H9 (cell line): ENCODE measurements around the gene PLEKHD1. TPM values are rescaled to one million over a fixed set of nuclear protein-coding genes. Genes with fewer than 3 reads are reported as not detected.

Experiments used
- DNase-seq: peaks from one replicate; pipeline ENCODE4 v3.0.0-alpha.2; 2017
- H2AFZ ChIP-seq: one replicate; pipeline ENCODE4 v1.6.1; 2013; ENCODE audit warnings: mild to moderate bottlenecking, low read length, control low read depth, moderate library complexity
- H2AK5ac ChIP-seq: 2 replicates; pipeline ENCODE4 v1.6.1; 2013; ENCODE audit warnings: low read length, control low read depth, mixed read lengths; ENCODE audit not compliant: insufficient read length
- H2BK120ac ChIP-seq: one replicate; pipeline ENCODE4 v1.6.1; 2013; ENCODE audit warnings: low read depth, mild to moderate bottlenecking, low read length, control low read depth, inconsistent platforms; ENCODE audit not compliant: poor library complexity, severe bottlenecking
- H2BK12ac ChIP-seq: 2 replicates; pipeline ENCODE4 v1.6.1; 2013; ENCODE audit warnings: low read length, control low read depth, mixed read lengths, low read depth; ENCODE audit not compliant: insufficient read length
- H2BK15ac ChIP-seq: 2 replicates; pipeline ENCODE4 v1.6.1; 2013; ENCODE audit warnings: low read depth, low read length, control low read depth
- H2BK20ac ChIP-seq: one replicate; pipeline ENCODE4 v1.6.1; 2013; ENCODE audit warnings: low read depth, mild to moderate bottlenecking, low read length, control low read depth, inconsistent platforms; ENCODE audit not compliant: poor library complexity, severe bottlenecking
- H2BK5ac ChIP-seq: 2 replicates; pipeline ENCODE4 v1.6.1; 2013; ENCODE audit warnings: low read length, control low read depth, mixed read lengths; ENCODE audit not compliant: insufficient read length
- H3K14ac ChIP-seq: 2 replicates; pipeline ENCODE4 v1.6.1; 2013; ENCODE audit warnings: low read length, control low read depth; ENCODE audit not compliant: insufficient read depth
- H3K18ac ChIP-seq: 2 replicates; pipeline ENCODE4 v1.6.1; 2013; ENCODE audit warnings: low read depth, mild to moderate bottlenecking, mixed read lengths, low read length, control low read depth; ENCODE audit not compliant: insufficient read length
- H3K23ac ChIP-seq: 2 replicates; pipeline ENCODE4 v1.6.1; 2013; ENCODE audit warnings: low read length, control low read depth, mixed read lengths, low read depth; ENCODE audit not compliant: insufficient read length
- H3K23me2 ChIP-seq: 2 replicates; pipeline ENCODE4 v1.6.1; 2013; ENCODE audit warnings: low read depth, mild to moderate bottlenecking, mixed read lengths, low read length, control low read depth; ENCODE audit not compliant: insufficient read length, poor library complexity, severe bottlenecking
- H3K27ac ChIP-seq: 2 replicates; pipeline ENCODE4 v1.5.1; 2013; ENCODE audit warnings: low read length, control low read depth, mixed read lengths, low read depth; ENCODE audit not compliant: insufficient read length
- H3K27me3 ChIP-seq: 2 replicates; pipeline ENCODE4 v1.6.1; 2013; ENCODE audit warnings: low read length, control low read depth, inconsistent platforms; ENCODE audit not compliant: insufficient read depth
- H3K4ac ChIP-seq: 2 replicates; pipeline ENCODE4 v1.6.1; 2013; ENCODE audit warnings: low read depth, mild to moderate bottlenecking, control low read depth, inconsistent platforms, low read length, moderate library complexity
- H3K4me1 ChIP-seq: 2 replicates; pipeline ENCODE4 v1.6.1; 2013; ENCODE audit warnings: low read length, control low read depth, inconsistent platforms; ENCODE audit not compliant: insufficient read depth
- H3K4me2 ChIP-seq: 2 replicates; pipeline ENCODE4 v1.6.1; 2013; ENCODE audit warnings: low read length, control low read depth, mixed read lengths; ENCODE audit not compliant: insufficient read length, insufficient read depth
- H3K56ac ChIP-seq: 2 replicates; pipeline ENCODE4 v1.6.1; 2013; ENCODE audit warnings: low read depth, mild to moderate bottlenecking, mixed read lengths, low read length, control low read depth; ENCODE audit not compliant: insufficient read length
- H3K79me1 ChIP-seq: 2 replicates; pipeline ENCODE4 v1.6.1; 2013; ENCODE audit warnings: low read depth, mild to moderate bottlenecking, moderate library complexity, low read length, control low read depth, inconsistent platforms; ENCODE audit not compliant: insufficient read depth, poor library complexity, severe bottlenecking
- H3K79me2 ChIP-seq: 2 replicates; pipeline ENCODE4 v1.6.1; 2013; ENCODE audit warnings: low read length, control low read depth, inconsistent platforms; ENCODE audit not compliant: insufficient read depth
- H3K9ac ChIP-seq: 2 replicates; pipeline ENCODE4 v1.6.1; 2013; ENCODE audit warnings: low read length, control low read depth, mixed read lengths; ENCODE audit not compliant: insufficient read length; ENCODE audit errors: extremely low read depth
- H3K9me3 ChIP-seq: one replicate; pipeline ENCODE4 v1.6.1; 2013; ENCODE audit warnings: low read depth, low read length, inconsistent platforms; ENCODE audit not compliant: control insufficient read depth
- H3T11ph ChIP-seq: one replicate; pipeline ENCODE4 v1.6.1; 2013; ENCODE audit warnings: mild to moderate bottlenecking, low read length, control low read depth, inconsistent platforms
- H4K20me1 ChIP-seq: one replicate; pipeline ENCODE4 v1.6.1; 2013; ENCODE audit not compliant: control insufficient read depth, insufficient read length, insufficient read depth
- H4K5ac ChIP-seq: 2 replicates; pipeline ENCODE4 v1.6.1; 2013; ENCODE audit warnings: low read depth, mild to moderate bottlenecking, mixed read lengths, low read length, control low read depth; ENCODE audit not compliant: insufficient read length
- H4K8ac ChIP-seq: replicated peaks from 2 replicates; pipeline ENCODE4 v1.6.1; 2013; ENCODE audit warnings: low read length, control low read depth, mixed read lengths, low read depth; ENCODE audit not compliant: insufficient read length
- H4K91ac ChIP-seq: 2 replicates; pipeline ENCODE4 v1.6.1; 2013; ENCODE audit warnings: low read depth, mild to moderate bottlenecking, moderate library complexity, mixed read lengths, low read length, control low read depth; ENCODE audit not compliant: insufficient read length
- H3K27ac Mint-ChIP-seq, 3 experiments: 2 replicates in 2 of 3; 3 replicates in 1 of 3; pipeline ENCODE4 v1.8.0; 2020 to 2021; ENCODE audit warnings: mixed read lengths in 3 of 3, mild to moderate bottlenecking in 1 of 3, moderate library complexity in 1 of 3
- H3K27me3 Mint-ChIP-seq: 2 replicates; pipeline ENCODE4 v1.8.0; 2021; ENCODE audit warnings: low read depth, mild to moderate bottlenecking, moderate library complexity, mixed read lengths
- H3K36me3 Mint-ChIP-seq, 3 experiments: 2 replicates in 2 of 3; 3 replicates in 1 of 3; pipeline ENCODE4 v1.8.0; 2020 to 2021; ENCODE audit warnings: low read depth in 3 of 3, mixed read lengths in 3 of 3; ENCODE audit not compliant: insufficient read depth in 1 of 3
- H3K4me1 Mint-ChIP-seq, 2 experiments: 2 replicates each; pipeline ENCODE4 v1.8.0; 2020; ENCODE audit warnings: mixed read lengths in 2 of 2
- H3K4me3 Mint-ChIP-seq, 2 experiments: 2 replicates in 1 of 2; 3 replicates in 1 of 2; pipeline ENCODE4 v1.8.0; 2020 to 2021; ENCODE audit warnings: mild to moderate bottlenecking in 2 of 2, mixed read lengths in 2 of 2, moderate library complexity in 1 of 2
- H3K9me3 Mint-ChIP-seq, 2 experiments: 2 replicates in 1 of 2; 3 replicates in 1 of 2; pipeline ENCODE4 v1.8.0; 2020; ENCODE audit warnings: mild to moderate bottlenecking in 2 of 2, mixed read lengths in 2 of 2, moderate library complexity in 1 of 2
- CTCF ChIP-seq: fragments of 200-600 bp; sonication (generic); conservative IDR thresholded peaks from 3 replicates; pipeline ENCODE4 v1.8.0; 2021; ENCODE audit warnings: antibody characterized with exemption, mild to moderate bottlenecking
- WGBS: extraction: QIAGEN DNeasy Blood & Tissue Kit; methylation state at CpG from one replicate; pipeline ENCODE4 v1.1.7; 2013; ENCODE audit warnings: missing lambda C conversion rate, low lambda C conversion rate, mixed read lengths; ENCODE audit not compliant: insufficient read length; ENCODE audit errors: extremely low coverage; 5-methylcytosine and 5-hydroxymethylcytosine counted together
- total RNA-seq: library from RNA; stranded (reverse); gene quantifications from 2 replicates; pipeline ENCODE4 v1.2.1, GENCODE V29; 2021

Gene PLEKHD1
- total RNA-seq, 1 experiment from 2014 or later: 0.37 TPM

DNA sequence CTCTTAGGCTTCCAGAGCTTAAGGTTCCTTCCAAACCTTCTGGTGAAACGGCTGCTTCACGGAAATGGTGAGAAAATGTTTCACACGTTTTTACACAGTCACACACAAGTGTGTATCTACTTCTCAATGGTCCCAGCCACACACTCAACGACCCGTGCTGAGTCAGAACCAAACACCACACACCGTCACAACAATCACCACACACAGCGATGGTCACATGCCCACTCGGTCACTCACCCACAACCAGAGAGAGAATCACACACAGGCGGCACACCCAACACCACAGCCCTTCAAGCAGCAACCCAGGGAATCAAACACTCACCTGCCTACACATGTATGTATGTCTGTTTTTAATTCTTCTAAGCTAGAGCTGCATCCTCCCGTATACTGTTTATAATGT is 12.6 kb upstream of the PLEKHD1 start:
- Histone ChIP-seq H2BK20ac (no peak overlapping the region), H3K4me1 (no peaks in the 10 kb centered on the region), H2AK5ac (no peak overlapping the region), H3K23ac (no peak overlapping the region), H3K9ac (no peak overlapping the region), H4K5ac (no peak overlapping the region), H2BK12ac (no peak overlapping the region), H3K4me2 (no peak overlapping the region), H2BK15ac (no peak overlapping the region), H3K79me1 (no peaks in the 10 kb centered on the region), H3K79me2 (no peaks in the 10 kb centered on the region), H3K18ac (no peak overlapping the region), H3T11ph (no peak overlapping the region), H4K8ac (no peak overlapping the region), H3K9me3 (no peaks in the 10 kb centered on the region), H4K91ac (no peak overlapping the region), H4K20me1 (no peaks in the 10 kb centered on the region), H2BK120ac (no peak overlapping the region), H3K27me3 (no peaks in the 10 kb centered on the region), H3K4ac (no peak overlapping the region), H3K14ac (no peak overlapping the region), H3K56ac (no peak overlapping the region), H2BK5ac (no peak overlapping the region), H2AFZ (no peak overlapping the region), H3K23me2 (no peaks in the 10 kb centered on the region), H3K27ac (no peak overlapping the region)
- no peak for DNase-seq
- TF ChIP-seq CTCF: no peak
- Mint-ChIP-seq H3K27ac (peak overlapping the region in 1 of 3 experiments; percentile 74; a peak in 1 of 7 replicates), H3K9me3 (no peaks in the 10 kb centered on the region), H3K27me3 (peaks cover 5% of the 10 kb centered on the region), H3K4me1 (no peaks in the 10 kb centered on the region), H3K4me3 (no peak overlapping the region), H3K36me3 (peaks cover 0 to 4% (median 0%) of the 10 kb centered on the region in 3 experiments; a peak in 3 of 7 replicates)
- WGBS: no CpG with 5 or more reads among the region's 10 CpGs
